ENCODE results near the gene ZCCHC24. TPM values are rescaled to one million over a fixed set of nuclear protein-coding genes. Genes with fewer than 3 reads are reported as not detected.

Gene ZCCHC24
- total and polyA plus RNA-seq, 2 donors (not counting 3 experiments of a cell fraction or from before 2014, with no cell fraction given), result 5.2 to 8.4 TPM

GRCh38 chr10:79357180-79357579 is 88.2 kb downstream of the ZCCHC24 start:
- no peak overlapping the region for H3K4me2 ChIP-seq (ENCODE audit: insufficient read depth, low read length)
- no peaks in the 10 kb centered on the region for H3K79me2 ChIP-seq (ENCODE audit: control insufficient read depth, insufficient read depth, low read length)
- no peaks in the 10 kb centered on the region for H3K4me1 ChIP-seq (ENCODE audit: control insufficient read depth, extremely low read depth, insufficient read depth, low read length)
- TF ChIP-seq POLR2AphosphoS5 (IDR thresholded peaks at IDR 0.05; ENCODE audit: insufficient read depth, low read depth, low read length), result no peak
- TF ChIP-seq MAX (IDR thresholded peaks at IDR 0.05; ENCODE audit: insufficient read depth, insufficient read length), result no peak
- no peak for TF ChIP-seq MYC (IDR thresholded peaks at IDR 0.05; ENCODE audit: low read depth, low read length)
- TF ChIP-seq CTCF (IDR thresholded peaks at IDR 0.05; ENCODE audit: extremely low read depth in 1 of 2, insufficient read depth in 1 of 2, low read depth in 1 of 2, low read length in 2 of 2), result no peak
- no peak for TF ChIP-seq POLR2A (IDR thresholded peaks at IDR 0.05; ENCODE audit: low read depth, low read length)
- TF ChIP-seq JUN (IDR thresholded peaks at IDR 0.05; ENCODE audit: borderline replicate concordance, insufficient read depth, insufficient read length, low read depth), result no peak
- no peak for TF ChIP-seq FOS (IDR thresholded peaks at IDR 0.05; ENCODE audit: borderline replicate concordance, insufficient read depth, low read length)
- TF ChIP-seq EZH2 (IDR thresholded peaks at IDR 0.05; ENCODE audit: borderline replicate concordance, low read depth, low read length, severe bottlenecking), result no peak
- TF ChIP-seq GATA2 (IDR thresholded peaks at IDR 0.05; ENCODE audit: insufficient read depth, insufficient read length, low read depth, low read length), result no peak
- POLR2A ChIA-PET, result no interaction called here
- FAIRE-seq (no peak), DNase-seq (ENCODE audit: low read depth, low spot score) (no peak)
- intact Hi-C loops (cut with micrococcal nuclease) (no loop called here), dilution Hi-C loops (cut with MboI; ENCODE audit: extremely low pct_ligation_motif_present, low sequenced_read_pairs) (no loop called here)
- H3K9me1 ChIP-seq (replicated peaks; ENCODE audit: control insufficient read depth, extremely low read depth, insufficient read depth, low read length), result no peaks in the 10 kb centered on the region
- H3K36me3 ChIP-seq (ENCODE audit: control insufficient read depth in 2 of 2, extremely low read depth in 1 of 2, insufficient read depth in 2 of 2, low read length in 2 of 2), result peaks cover 0 to 17% of the 10 kb centered on the region in 2 experiments
- peaks cover 2 to 5% of the 10 kb centered on the region in 2 experiments for H3K27me3 ChIP-seq (ENCODE audit: control insufficient read depth in 2 of 2, insufficient read depth in 2 of 2, low read length in 2 of 2)
- no peak overlapping the region for H3K4me3 ChIP-seq (replicated peaks in 1 of 3; ENCODE audit: insufficient read depth in 1 of 3, low read depth in 1 of 3, low read length in 3 of 3)
- no peak overlapping the region for H3K27ac ChIP-seq (ENCODE audit: insufficient read depth, low read depth, low read length)
- CTCF ChIA-PET, result interaction anchor here (1.0 to 1.3 kb wide), 3 partner anchors 17 to 112 kb away, joined by 3 read pairs; no protein-coding TSS in a partner anchor
- H4K20me1 ChIP-seq (replicated peaks; ENCODE audit: control insufficient read depth, extremely low read depth, insufficient read depth, low read length), result no peaks in the 10 kb centered on the region
- no TSS peak for BruUV-seq (replicated peaks)
- H3K9me3 ChIP-seq (replicated peaks; ENCODE audit: control insufficient read depth, insufficient read depth, low read length), result no peaks in the 10 kb centered on the region
- no peak overlapping the region for H3K9ac ChIP-seq (replicated peaks; ENCODE audit: extremely low read depth, insufficient read depth, low read length)
- H2AFZ ChIP-seq (ENCODE audit: low read depth, low read length), result no peak overlapping the region

All from endothelial cell of umbilical vein (primary cell).